ENCODE results near the gene MTNR1A. TPM values are rescaled to one million over a fixed set of nuclear protein-coding genes. Genes with fewer than 3 reads are reported as not detected.
"Not testable (repeated sequence)": the region's sequence is repeated elsewhere in the genome, so short reads cannot be mapped to it uniquely, and the experiment has no call there.

The MTNR1A gene
- total RNA-seq, 4 donors from 2014 or later = not detected

DNA sequence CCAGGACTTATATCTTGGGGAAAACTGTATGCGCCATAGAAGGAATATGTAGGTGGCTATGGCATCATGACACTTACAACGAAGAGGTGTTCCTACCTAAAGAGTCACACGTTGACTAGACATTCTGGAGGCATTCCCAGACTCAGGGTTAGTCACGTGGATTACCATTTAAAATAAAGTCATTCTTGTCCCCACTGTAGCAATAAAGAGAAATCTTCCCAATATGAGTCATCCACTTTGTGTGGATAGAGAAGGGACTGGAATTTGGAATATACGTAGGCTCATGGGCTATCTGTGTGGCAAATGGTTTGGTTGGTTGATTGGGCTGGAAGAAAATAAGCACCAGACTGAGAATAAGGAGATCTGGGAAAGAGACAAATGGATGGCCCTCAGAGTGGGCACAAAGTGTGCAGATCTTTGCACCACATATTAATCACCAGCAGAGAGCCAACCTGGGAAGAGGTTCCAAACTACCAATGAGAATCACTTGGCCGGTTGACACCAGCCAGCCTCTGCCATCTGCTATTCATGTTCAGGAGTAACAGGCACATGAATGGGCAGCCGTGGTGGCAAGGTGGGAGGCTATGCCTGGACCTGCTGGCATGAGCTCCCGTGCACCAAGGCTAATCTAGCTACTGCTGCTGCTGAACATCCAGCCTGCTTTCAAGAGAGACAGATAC is 41.0 kb downstream of the MTNR1A start:
- no peak for DNase-seq
- no peaks in the 10 kb centered on the region for H3K9me3 ChIP-seq
- H3K27me3 ChIP-seq = no peaks in the 10 kb centered on the region
- intact Hi-C loops (cut with DNase I) = no loop called here
- H3K27ac ChIP-seq = no peak overlapping the region
- H3K4me1 ChIP-seq = no peaks in the 10 kb centered on the region
- TF ChIP-seq, protein P1, sequence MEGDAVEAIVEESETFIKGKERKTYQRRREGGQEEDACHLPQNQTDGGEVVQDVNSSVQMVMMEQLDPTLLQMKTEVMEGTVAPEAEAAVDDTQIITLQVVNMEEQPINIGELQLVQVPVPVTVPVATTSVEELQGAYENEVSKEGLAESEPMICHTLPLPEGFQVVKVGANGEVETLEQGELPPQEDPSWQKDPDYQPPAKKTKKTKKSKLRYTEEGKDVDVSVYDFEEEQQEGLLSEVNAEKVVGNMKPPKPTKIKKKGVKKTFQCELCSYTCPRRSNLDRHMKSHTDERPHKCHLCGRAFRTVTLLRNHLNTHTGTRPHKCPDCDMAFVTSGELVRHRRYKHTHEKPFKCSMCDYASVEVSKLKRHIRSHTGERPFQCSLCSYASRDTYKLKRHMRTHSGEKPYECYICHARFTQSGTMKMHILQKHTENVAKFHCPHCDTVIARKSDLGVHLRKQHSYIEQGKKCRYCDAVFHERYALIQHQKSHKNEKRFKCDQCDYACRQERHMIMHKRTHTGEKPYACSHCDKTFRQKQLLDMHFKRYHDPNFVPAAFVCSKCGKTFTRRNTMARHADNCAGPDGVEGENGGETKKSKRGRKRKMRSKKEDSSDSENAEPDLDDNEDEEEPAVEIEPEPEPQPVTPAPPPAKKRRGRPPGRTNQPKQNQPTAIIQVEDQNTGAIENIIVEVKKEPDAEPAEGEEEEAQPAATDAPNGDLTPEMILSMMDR (IDR thresholded peaks at IDR 0.05) = no peak
- no peak for TF ChIP-seq POLR2A (IDR thresholded peaks at IDR 0.05)
- 85 to 89% methylated on average over 8 of the region's 8 CpGs for WGBS, 2 donors
- H3K4me3 ChIP-seq (replicated peaks in 1 of 3) = no peak overlapping the region
- H3K36me3 ChIP-seq = no peaks in the 10 kb centered on the region

DNA sequence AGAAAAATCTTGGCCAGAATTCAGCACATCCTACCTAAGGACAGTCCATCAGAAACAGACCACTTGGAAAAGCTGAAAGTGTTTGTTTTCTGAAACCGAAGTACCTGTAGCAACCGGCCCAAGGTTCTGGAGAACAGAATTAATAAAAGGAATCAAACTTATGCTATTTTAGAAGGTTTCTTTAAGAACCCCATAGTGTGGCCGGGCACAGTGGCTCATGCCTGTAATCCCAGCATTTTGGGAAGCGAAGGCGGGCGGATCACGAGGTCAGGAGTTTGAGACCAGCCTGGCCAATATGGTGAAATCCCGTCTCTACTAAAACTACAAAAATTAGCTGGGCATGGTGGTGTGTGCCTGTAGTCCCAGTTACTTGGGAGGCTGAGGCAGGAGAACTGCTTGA is 50.6 kb downstream of the MTNR1A start:
- 89 to 91% methylated on average over 8 of the region's 8 CpGs for WGBS, 2 donors

DNA sequence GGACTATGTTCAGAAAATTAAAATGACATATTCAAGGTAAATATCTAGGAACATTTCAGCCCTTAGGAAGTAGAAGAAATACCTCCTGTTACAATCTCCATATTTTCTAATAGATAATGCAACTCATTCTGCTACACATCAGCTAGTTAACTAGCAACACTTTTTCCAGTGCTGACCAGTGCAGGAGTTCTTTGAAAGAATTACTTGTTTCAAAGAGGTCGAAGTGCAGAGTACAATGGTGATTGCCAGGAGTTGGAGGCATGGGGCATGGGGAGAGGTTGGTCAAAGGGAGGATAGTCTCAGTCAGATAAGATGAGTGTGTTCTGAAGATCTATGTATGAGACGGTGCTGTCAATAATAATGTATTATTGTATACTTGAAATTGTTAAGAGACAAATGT is 53.1 kb downstream of the MTNR1A start:
- 74 to 88% methylated on average over 2 of the region's 2 CpGs for WGBS, 2 donors
- H3K4me3 ChIP-seq (replicated peaks in 1 of 3) = no peak overlapping the region
- no peaks in the 10 kb centered on the region for H3K36me3 ChIP-seq
- H3K27ac ChIP-seq = no peak overlapping the region
- H3K9me3 ChIP-seq = no peaks in the 10 kb centered on the region
- intact Hi-C loops (cut with DNase I) = no loop called here
- TF ChIP-seq, protein P1 (IDR thresholded peaks at IDR 0.05) = no peak
- no peak for TF ChIP-seq POLR2A (IDR thresholded peaks at IDR 0.05)
- H3K27me3 ChIP-seq = no peaks in the 10 kb centered on the region
- no peaks in the 10 kb centered on the region for H3K4me1 ChIP-seq
- no peak for DNase-seq

More for the DNA sequence above, 50.6 kb downstream of the MTNR1A start:
- H3K9me3 ChIP-seq; H3K4me3 ChIP-seq (replicated peaks in 1 of 3); H3K36me3 ChIP-seq; H3K4me1 ChIP-seq; H3K27me3 ChIP-seq; DNase-seq; intact Hi-C loops (cut with DNase I); H3K27ac ChIP-seq: not testable (repeated sequence)

DNA sequence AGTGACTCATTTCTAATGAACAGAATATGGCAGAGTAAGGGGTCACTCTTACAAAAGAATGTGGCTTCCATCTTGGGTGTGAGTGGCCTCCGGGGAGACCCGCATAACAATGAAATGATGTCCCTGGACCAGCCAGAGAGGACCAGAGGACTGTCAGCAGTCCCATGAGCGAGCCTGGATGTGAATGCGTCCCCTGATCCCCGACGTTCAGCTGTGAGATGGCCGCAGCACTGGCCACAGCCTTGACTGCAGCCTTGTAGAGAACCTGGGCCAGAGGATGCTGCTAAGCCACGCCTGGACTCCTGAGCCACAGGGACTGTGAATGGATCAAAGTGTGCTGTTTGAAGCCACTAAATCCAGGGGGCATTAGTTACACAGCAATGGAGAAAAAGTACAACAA is 53.8 kb downstream of the MTNR1A start:
- no peak overlapping the region for H3K27ac ChIP-seq
- H3K27me3 ChIP-seq = no peaks in the 10 kb centered on the region
- H3K36me3 ChIP-seq = no peaks in the 10 kb centered on the region
- TF ChIP-seq POLR2A (IDR thresholded peaks at IDR 0.05) = no peak
- TF ChIP-seq, protein P1 (IDR thresholded peaks at IDR 0.05) = no peak
- DNase-seq = no peak
- intact Hi-C loops (cut with DNase I) = no loop called here
- no peaks in the 10 kb centered on the region for H3K9me3 ChIP-seq
- no peak overlapping the region for H3K4me3 ChIP-seq (replicated peaks in 1 of 3)
- WGBS, 2 donors = 84 to 87% methylated on average over 8 of the region's 8 CpGs
- H3K4me1 ChIP-seq = no peaks in the 10 kb centered on the region

DNA sequence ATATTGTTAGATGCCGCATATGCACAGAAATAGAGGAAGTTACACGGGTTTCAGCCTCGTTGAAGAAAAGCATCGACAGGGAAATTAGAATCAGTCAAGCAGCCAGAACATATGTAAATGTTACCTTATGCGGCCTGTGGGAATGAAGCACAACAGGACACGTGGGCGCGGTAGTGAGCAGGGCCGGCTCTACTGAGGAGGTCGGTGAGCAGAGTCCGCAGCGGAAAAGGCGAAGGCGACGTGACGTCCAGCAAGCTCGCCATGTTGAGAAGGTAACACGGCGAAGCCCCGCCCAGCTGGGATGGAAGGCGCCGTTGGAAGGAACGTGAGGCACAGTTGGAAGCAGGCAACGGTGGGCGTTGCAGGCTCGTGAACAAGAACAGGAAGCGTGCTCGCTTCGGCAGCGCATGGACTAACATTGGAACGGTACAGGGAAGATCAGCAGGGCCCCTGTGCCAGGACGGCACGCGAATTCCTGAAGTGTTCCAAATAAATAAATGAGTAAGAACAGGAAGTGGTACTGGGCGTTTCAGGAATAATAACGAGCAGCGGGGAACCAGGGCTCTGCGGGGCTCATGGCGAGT is 54.6 kb downstream of the MTNR1A start:
- H3K4me3 ChIP-seq (replicated peaks in 1 of 3) = no peak overlapping the region
- no peak for TF ChIP-seq POLR2A (IDR thresholded peaks at IDR 0.05)
- TF ChIP-seq, protein P1 (IDR thresholded peaks at IDR 0.05) = no peak
- peak in 1 of 2 donors; percentile 7 for DNase-seq
- no peaks in the 10 kb centered on the region for H3K4me1 ChIP-seq
- H3K27me3 ChIP-seq = no peaks in the 10 kb centered on the region
- intact Hi-C loops (cut with DNase I) = no loop called here
- no peaks in the 10 kb centered on the region for H3K36me3 ChIP-seq
- no peak overlapping the region for H3K27ac ChIP-seq
- 84 to 86% methylated on average over 39 of the region's 39 CpGs for WGBS, 2 donors
- no peaks in the 10 kb centered on the region for H3K9me3 ChIP-seq

All from thyroid gland (tissue), 4 donors.